GM10847 (cell line): ENCODE data around the gene NAA15.

ENCODE experiments used
- POLR2A ChIP-seq: IDR thresholded peaks from 2 replicates; pipeline ENCODE4 v1.6.1; 2011; ENCODE audit not compliant: insufficient read length; ENCODE audit errors: extremely low read depth

The NAA15 gene

GRCh38 chr4:139301113-139301820 lies at the start of gene NAA15:
Gene NAA15, plus strand, starts transcription at chr4:139301505. Its CDS starts 273 bp downstream, at chr4:139301778.
- peak; percentile 18 for TF ChIP-seq POLR2A

- TF ChIP-seq POLR2A, result no peak
Measured at GRCh38 chr4:139253046-139253445, 48.3 kb upstream of the NAA15 start.

- no peak for TF ChIP-seq POLR2A
Measured at GRCh38 chr4:139253713-139254112, 47.6 kb upstream of the NAA15 start.

GRCh38 chr4:139256349-139256748 lies 45.0 kb upstream of the NAA15 start:
- no peak for TF ChIP-seq POLR2A

GRCh38 chr4:139265654-139266053 lies 35.7 kb upstream of the NAA15 start:
- TF ChIP-seq POLR2A, result no peak

- no peak for TF ChIP-seq POLR2A
Measured at GRCh38 chr4:139266208-139266582, 35.1 kb upstream of the NAA15 start.

- no peak for TF ChIP-seq POLR2A
Measured at GRCh38 chr4:139266583-139267257, 34.6 kb upstream of the NAA15 start.

GRCh38 chr4:139267301-139267700 lies 34.0 kb upstream of the NAA15 start:
- no peak for TF ChIP-seq POLR2A

GRCh38 chr4:139273835-139274234 lies 27.5 kb upstream of the NAA15 start:
- TF ChIP-seq POLR2A, result no peak

- TF ChIP-seq POLR2A, result no peak
Measured at GRCh38 chr4:139274790-139275189, 26.5 kb upstream of the NAA15 start.

GRCh38 chr4:139275281-139275735 lies 26.0 kb upstream of the NAA15 start:
- no peak for TF ChIP-seq POLR2A

- TF ChIP-seq POLR2A, result no peak
Measured at GRCh38 chr4:139278485-139278884, 22.8 kb upstream of the NAA15 start.

GRCh38 chr4:139278912-139279759 lies 22.2 kb upstream of the NAA15 start:
- TF ChIP-seq POLR2A, result no peak

- no peak for TF ChIP-seq POLR2A
Measured at GRCh38 chr4:139279760-139280620, 21.3 kb upstream of the NAA15 start, which contains the start of gene MGARP. Gene MGARP, minus strand, starts transcription at chr4:139280225. Its CDS starts 67 bp downstream, at chr4:139280158.
